SK-N-SH (cell line): ENCODE measurements around the gene TSEN2. TPM values are rescaled to one million over a fixed set of nuclear protein-coding genes. Genes with fewer than 3 reads are reported as not detected.

Source experiments
- CTCF ChIA-PET: fragments of 300-600, 350-600 bp; formaldehyde crosslinking; extraction: SDS; loops from one replicate; lab custom pipeline; 2021; lab: Yijun Ruan, JAX
- POLR2A ChIA-PET: fragments of 350-600 bp; sonication (Branson Sonifier 250); formaldehyde crosslinking; extraction: SDS; loops from one replicate; lab custom pipeline; 2020; ENCODE audit warnings: antibody characterized with exemption, inconsistent platforms; lab: Yijun Ruan, JAX
- DNase-seq: peaks from one replicate; pipeline ENCODE4 v3.0.0; 2012
- H2AFZ ChIP-seq: fragments of 200-600 bp; sonication (generic); 2 replicates; pipeline ENCODE4 v1.8.1; 2016; ENCODE audit warnings: antibody characterized with exemption, mild to moderate bottlenecking, low read depth
- H3F3A ChIP-seq: fragments of 200-600 bp; sonication (generic); replicated peaks from 2 replicates; pipeline ENCODE3; 2016; ENCODE audit warnings: antibody characterized with exemption, mild to moderate bottlenecking; ENCODE audit not compliant: insufficient read depth
- H3K27ac ChIP-seq, 2 experiments: fragments of 200-500 bp in 1 of 2; fragments of 200-600 bp in 1 of 2; sonication (Bioruptor generic) in 1 of 2; sonication (generic), shearing (Covaris generic) in 1 of 2; 2 replicates each; pipeline versions ENCODE4 v1.5.1 to v1.6.1; 2014 to 2016; ENCODE audit warnings: low read depth in 2 of 2, inconsistent platforms in 1 of 2, low read length in 1 of 2, mild to moderate bottlenecking in 1 of 2, mixed read lengths in 1 of 2
- H3K27me3 ChIP-seq: fragments of 200-600 bp; sonication (generic), shearing (Covaris generic); 2 replicates; pipeline ENCODE4 v1.6.1; 2016; ENCODE audit warnings: mixed run types; ENCODE audit not compliant: insufficient read depth
- H3K36me3 ChIP-seq, 2 experiments: fragments of 200-500 bp in 1 of 2; fragments of 200-600 bp in 1 of 2; sonication (Bioruptor generic) in 1 of 2; sonication (generic) in 1 of 2; replicated peaks in 1 of 2; 2 replicates each; pipeline versions ENCODE3 to v1.5.1; 2014 to 2016; ENCODE audit warnings: low read length in 1 of 2, mild to moderate bottlenecking in 1 of 2; ENCODE audit not compliant: insufficient read depth in 2 of 2, control insufficient read depth in 1 of 2
- H3K4me1 ChIP-seq, 2 experiments: fragments of 200-500 bp in 1 of 2; fragments of 200-600 bp in 1 of 2; sonication (Bioruptor generic) in 1 of 2; sonication (generic), shearing (Covaris generic) in 1 of 2; 2 replicates each; pipeline versions ENCODE4 v1.5.1 to v1.6.1; 2014 to 2016; ENCODE audit warnings: low read depth in 1 of 2, low read length in 1 of 2, mixed run types in 1 of 2; ENCODE audit not compliant: insufficient read depth in 2 of 2, control insufficient read depth in 1 of 2
- H3K4me2 ChIP-seq: fragments of 200-600 bp; sonication (generic), shearing (Covaris generic); 2 replicates; pipeline ENCODE4 v1.6.1; 2017; ENCODE audit warnings: mixed run types
- H3K4me3 ChIP-seq, 2 experiments: fragments of 200-500 bp in 1 of 2; fragments of 200-600 bp in 1 of 2; sonication (Bioruptor generic) in 1 of 2; sonication (generic), shearing (Covaris generic) in 1 of 2; 2 replicates each; pipeline versions ENCODE4 v1.5.1 to v1.8.1; 2014 to 2016; ENCODE audit warnings: low read depth in 2 of 2, inconsistent platforms in 1 of 2, low read length in 1 of 2, mild to moderate bottlenecking in 1 of 2, mixed read lengths in 1 of 2, moderate library complexity in 1 of 2
- H3K79me2 ChIP-seq: fragments of 200-600 bp; sonication (generic); 2 replicates; pipeline ENCODE4 v1.8.1; 2017; ENCODE audit warnings: mild to moderate bottlenecking; ENCODE audit not compliant: insufficient read depth
- H3K9ac ChIP-seq: fragments of 200-600 bp; sonication (generic); 2 replicates; pipeline ENCODE4 v1.6.1; 2017; ENCODE audit warnings: mixed run types
- H3K9me2 ChIP-seq: fragments of 200-600 bp; sonication (generic); 2 replicates; pipeline ENCODE4 v1.6.1; 2017; ENCODE audit warnings: mixed run types
- H3K9me3 ChIP-seq: fragments of 200-600 bp; sonication (generic); 2 replicates; pipeline ENCODE4 v1.6.1; 2017; ENCODE audit warnings: mixed run types, mild to moderate bottlenecking, moderate library complexity
- H4K20me1 ChIP-seq: fragments of 200-600 bp; sonication (generic); 2 replicates; pipeline ENCODE4 v1.6.1; 2017; ENCODE audit warnings: mild to moderate bottlenecking, mixed run types; ENCODE audit not compliant: insufficient read depth
- ELF1 ChIP-seq: IDR thresholded peaks from 2 replicates; pipeline ENCODE4 v1.4.0; 2012
- EP300 ChIP-seq, 2 experiments: IDR thresholded peaks; 2 replicates each; pipeline versions ENCODE4 v1.4.0 to v1.6.1; 2012; ENCODE audit warnings: borderline replicate concordance in 1 of 2, low read depth in 1 of 2, low read length in 1 of 2
- FOSL2 ChIP-seq: IDR thresholded peaks from 2 replicates; pipeline ENCODE4 v1.4.0; 2012; ENCODE audit warnings: low read depth, mild to moderate bottlenecking, moderate library complexity, borderline replicate concordance
- GABPA ChIP-seq: IDR thresholded peaks from 2 replicates; pipeline ENCODE4 v1.4.0; 2012; ENCODE audit warnings: low read depth, mild to moderate bottlenecking
- GATA2 ChIP-seq: sonication (generic); formaldehyde crosslinking; IDR thresholded peaks from 2 replicates; pipeline ENCODE4 v1.5.0; 2020; ENCODE audit warnings: mild to moderate bottlenecking, missing genetic modification reagents
- MEF2A ChIP-seq: IDR thresholded peaks from 2 replicates; pipeline ENCODE4 v1.4.0; 2012; ENCODE audit warnings: low read depth, borderline replicate concordance
- NFIC ChIP-seq: IDR thresholded peaks from 2 replicates; pipeline ENCODE4 v1.4.0; 2012; ENCODE audit warnings: borderline replicate concordance
- NRF1 ChIP-seq: IDR thresholded peaks from 2 replicates; pipeline ENCODE4 v1.6.1; 2012; ENCODE audit warnings: low read depth, mild to moderate bottlenecking, low read length
- RAD21 ChIP-seq: IDR thresholded peaks from 2 replicates; pipeline ENCODE4 v1.6.1; 2012; ENCODE audit warnings: mild to moderate bottlenecking, low read length
- RCOR1 ChIP-seq: fragments of 150-350 bp; IDR thresholded peaks from 2 replicates; pipeline ENCODE4 v1.6.1; 2017; ENCODE audit warnings: antibody characterized with exemption, low read length
- RFX5 ChIP-seq: IDR thresholded peaks from 2 replicates; pipeline ENCODE4 v1.6.1; 2012; ENCODE audit warnings: mild to moderate bottlenecking, improper control_type of control experiment, low read length
- SMC3 ChIP-seq: IDR thresholded peaks from 2 replicates; pipeline ENCODE4 v1.6.1; 2012; ENCODE audit warnings: low read depth, low read length, improper control_type of control experiment
- YY1 ChIP-seq: IDR thresholded peaks from 2 replicates; pipeline ENCODE4 v1.4.0; 2012; ENCODE audit warnings: low read depth, mild to moderate bottlenecking
- WGBS: methylation state at CpG from one replicate; pipeline ENCODE4 v1.1.6; 2017; ENCODE audit warnings: low lambda C conversion rate; 5-methylcytosine and 5-hydroxymethylcytosine counted together
- polyA plus RNA-seq, 3 experiments: library from polyadenylated mRNA; depleted of rRNA; stranded (reverse); fragments of >200 nt; gene quantifications; 2 replicates each; pipeline ENCODE4 v1.2.3, GENCODE V29; 2012
- TF ChIP-seq, protein P1 (sequence below): IDR thresholded peaks from 2 replicates; pipeline ENCODE4; 2012
- TF ChIP-seq, protein P2 (sequence below): fragments of 150-350 bp; IDR thresholded peaks from 2 replicates; pipeline ENCODE4 v1.6.1; 2016; ENCODE audit warnings: mild to moderate bottlenecking, low read depth, low read length
- TF ChIP-seq, protein P3 (sequence below): IDR thresholded peaks from 2 replicates; pipeline ENCODE4 v1.4.0; 2012; ENCODE audit warnings: low read depth
- TF ChIP-seq, protein P4 (sequence below): IDR thresholded peaks from 2 replicates; pipeline ENCODE4 v1.4.0; 2012; ENCODE audit warnings: low read depth, borderline replicate concordance
- TF ChIP-seq, protein P5 (sequence below): IDR thresholded peaks from 2 replicates; pipeline ENCODE4 v1.4.0; 2012; ENCODE audit warnings: low read depth, borderline replicate concordance
- TF ChIP-seq, protein P6 (sequence below): fragments of 200-600 bp; sonication (generic); IDR thresholded peaks from 2 replicates; pipeline ENCODE4 v1.6.1; 2017; ENCODE audit warnings: antibody characterized with exemption, mild to moderate bottlenecking, moderate library complexity

Gene TSEN2
- polyA plus RNA-seq, 1 of the 3 experiments (the other 2 are of a cell fraction) = 13.0 TPM

DNA sequence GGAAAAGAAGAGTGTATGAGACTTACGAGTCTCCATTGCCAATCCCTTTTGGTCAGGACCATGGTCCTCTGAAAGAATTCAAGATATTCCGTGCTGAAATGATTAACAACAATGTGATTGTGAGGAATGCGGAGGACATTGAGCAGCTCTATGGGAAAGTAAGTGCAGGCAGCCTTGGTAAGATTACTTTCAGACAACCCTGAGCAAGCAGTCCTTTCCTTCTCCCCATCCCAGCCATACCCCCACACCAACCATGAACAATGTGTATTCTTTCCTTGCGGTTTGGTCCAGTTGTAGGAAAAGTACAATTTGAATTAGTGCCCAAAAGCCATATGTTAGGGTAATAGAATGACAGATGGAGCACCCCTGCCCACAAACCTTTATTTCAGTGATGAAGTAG is 5.6 kb downstream of the TSEN2 start:
- Histone ChIP-seq H3F3A (peaks cover 3% of the 10 kb centered on the region), H3K9ac (no peak overlapping the region), H3K27ac (no peak overlapping the region), H3K4me3 (no peak overlapping the region), H3K27me3 (no peaks in the 10 kb centered on the region), H3K9me2 (no peaks in the 10 kb centered on the region), H3K36me3 (peaks cover 44 to 46% of the 10 kb centered on the region in 2 experiments), H2AFZ (no peak overlapping the region), H3K4me2 (no peak overlapping the region), H4K20me1 (no peaks in the 10 kb centered on the region), H3K9me3 (no peaks in the 10 kb centered on the region), H3K4me1 (peaks cover 6 to 8% of the 10 kb centered on the region in 2 experiments; a peak in 1 of 4 replicates), H3K79me2 (peaks cover 27% of the 10 kb centered on the region)
- DNase-seq = no peak
- CTCF ChIA-PET = interaction anchor here (1.3 kb wide), 1 partner anchor 10 kb away, joined by 3 read pairs; no protein-coding TSS in a partner anchor
- TF ChIP-seq FOSL2 = no peak
- no peak for TF ChIP-seq SMC3
- no peak for TF ChIP-seq EP300 (IDR thresholded peaks at IDR 0.05; ENCODE audit: borderline replicate concordance in 1 of 2, low read depth in 1 of 2, low read length in 1 of 2)
- TF ChIP-seq, protein P1, sequence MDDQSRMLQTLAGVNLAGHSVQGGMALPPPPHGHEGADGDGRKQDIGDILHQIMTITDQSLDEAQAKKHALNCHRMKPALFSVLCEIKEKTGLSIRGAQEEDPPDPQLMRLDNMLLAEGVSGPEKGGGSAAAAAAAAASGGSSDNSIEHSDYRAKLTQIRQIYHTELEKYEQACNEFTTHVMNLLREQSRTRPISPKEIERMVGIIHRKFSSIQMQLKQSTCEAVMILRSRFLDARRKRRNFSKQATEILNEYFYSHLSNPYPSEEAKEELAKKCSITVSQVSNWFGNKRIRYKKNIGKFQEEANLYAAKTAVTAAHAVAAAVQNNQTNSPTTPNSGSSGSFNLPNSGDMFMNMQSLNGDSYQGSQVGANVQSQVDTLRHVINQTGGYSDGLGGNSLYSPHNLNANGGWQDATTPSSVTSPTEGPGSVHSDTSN = no peak
- TF ChIP-seq, protein P2, sequence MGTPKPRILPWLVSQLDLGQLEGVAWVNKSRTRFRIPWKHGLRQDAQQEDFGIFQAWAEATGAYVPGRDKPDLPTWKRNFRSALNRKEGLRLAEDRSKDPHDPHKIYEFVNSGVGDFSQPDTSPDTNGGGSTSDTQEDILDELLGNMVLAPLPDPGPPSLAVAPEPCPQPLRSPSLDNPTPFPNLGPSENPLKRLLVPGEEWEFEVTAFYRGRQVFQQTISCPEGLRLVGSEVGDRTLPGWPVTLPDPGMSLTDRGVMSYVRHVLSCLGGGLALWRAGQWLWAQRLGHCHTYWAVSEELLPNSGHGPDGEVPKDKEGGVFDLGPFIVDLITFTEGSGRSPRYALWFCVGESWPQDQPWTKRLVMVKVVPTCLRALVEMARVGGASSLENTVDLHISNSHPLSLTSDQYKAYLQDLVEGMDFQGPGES = no peak
- TF ChIP-seq, protein P3, sequence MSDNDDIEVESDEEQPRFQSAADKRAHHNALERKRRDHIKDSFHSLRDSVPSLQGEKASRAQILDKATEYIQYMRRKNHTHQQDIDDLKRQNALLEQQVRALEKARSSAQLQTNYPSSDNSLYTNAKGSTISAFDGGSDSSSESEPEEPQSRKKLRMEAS = no peak
- TF ChIP-seq NFIC = no peak
- no peak for TF ChIP-seq GABPA
- no peak for TF ChIP-seq RCOR1
- TF ChIP-seq NRF1 = no peak
- TF ChIP-seq MEF2A = no peak
- TF ChIP-seq, protein P4, sequence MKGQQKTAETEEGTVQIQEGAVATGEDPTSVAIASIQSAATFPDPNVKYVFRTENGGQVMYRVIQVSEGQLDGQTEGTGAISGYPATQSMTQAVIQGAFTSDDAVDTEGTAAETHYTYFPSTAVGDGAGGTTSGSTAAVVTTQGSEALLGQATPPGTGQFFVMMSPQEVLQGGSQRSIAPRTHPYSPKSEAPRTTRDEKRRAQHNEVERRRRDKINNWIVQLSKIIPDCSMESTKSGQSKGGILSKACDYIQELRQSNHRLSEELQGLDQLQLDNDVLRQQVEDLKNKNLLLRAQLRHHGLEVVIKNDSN = no peak
- no peak for TF ChIP-seq YY1
- no peak for TF ChIP-seq GATA2 (CRISPR knock-in tag)
- TF ChIP-seq, protein P5, sequence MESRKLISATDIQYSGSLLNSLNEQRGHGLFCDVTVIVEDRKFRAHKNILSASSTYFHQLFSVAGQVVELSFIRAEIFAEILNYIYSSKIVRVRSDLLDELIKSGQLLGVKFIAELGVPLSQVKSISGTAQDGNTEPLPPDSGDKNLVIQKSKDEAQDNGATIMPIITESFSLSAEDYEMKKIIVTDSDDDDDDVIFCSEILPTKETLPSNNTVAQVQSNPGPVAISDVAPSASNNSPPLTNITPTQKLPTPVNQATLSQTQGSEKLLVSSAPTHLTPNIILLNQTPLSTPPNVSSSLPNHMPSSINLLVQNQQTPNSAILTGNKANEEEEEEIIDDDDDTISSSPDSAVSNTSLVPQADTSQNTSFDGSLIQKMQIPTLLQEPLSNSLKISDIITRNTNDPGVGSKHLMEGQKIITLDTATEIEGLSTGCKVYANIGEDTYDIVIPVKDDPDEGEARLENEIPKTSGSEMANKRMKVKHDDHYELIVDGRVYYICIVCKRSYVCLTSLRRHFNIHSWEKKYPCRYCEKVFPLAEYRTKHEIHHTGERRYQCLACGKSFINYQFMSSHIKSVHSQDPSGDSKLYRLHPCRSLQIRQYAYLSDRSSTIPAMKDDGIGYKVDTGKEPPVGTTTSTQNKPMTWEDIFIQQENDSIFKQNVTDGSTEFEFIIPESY = no peak
- TF ChIP-seq RAD21 = no peak
- TF ChIP-seq, protein P6, sequence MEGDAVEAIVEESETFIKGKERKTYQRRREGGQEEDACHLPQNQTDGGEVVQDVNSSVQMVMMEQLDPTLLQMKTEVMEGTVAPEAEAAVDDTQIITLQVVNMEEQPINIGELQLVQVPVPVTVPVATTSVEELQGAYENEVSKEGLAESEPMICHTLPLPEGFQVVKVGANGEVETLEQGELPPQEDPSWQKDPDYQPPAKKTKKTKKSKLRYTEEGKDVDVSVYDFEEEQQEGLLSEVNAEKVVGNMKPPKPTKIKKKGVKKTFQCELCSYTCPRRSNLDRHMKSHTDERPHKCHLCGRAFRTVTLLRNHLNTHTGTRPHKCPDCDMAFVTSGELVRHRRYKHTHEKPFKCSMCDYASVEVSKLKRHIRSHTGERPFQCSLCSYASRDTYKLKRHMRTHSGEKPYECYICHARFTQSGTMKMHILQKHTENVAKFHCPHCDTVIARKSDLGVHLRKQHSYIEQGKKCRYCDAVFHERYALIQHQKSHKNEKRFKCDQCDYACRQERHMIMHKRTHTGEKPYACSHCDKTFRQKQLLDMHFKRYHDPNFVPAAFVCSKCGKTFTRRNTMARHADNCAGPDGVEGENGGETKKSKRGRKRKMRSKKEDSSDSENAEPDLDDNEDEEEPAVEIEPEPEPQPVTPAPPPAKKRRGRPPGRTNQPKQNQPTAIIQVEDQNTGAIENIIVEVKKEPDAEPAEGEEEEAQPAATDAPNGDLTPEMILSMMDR = no peak
- no peak for TF ChIP-seq ELF1
- no peak for TF ChIP-seq RFX5
- POLR2A ChIA-PET = no interaction called here
- WGBS = 93% methylated on average over 4 of the region's 4 CpGs
